BLaER1 (cell line): ENCODE results near the gene CLEC19A.

ENCODE experiments used
- H3K27ac ChIP-seq: shearing (Covaris generic); formaldehyde crosslinking; 2 replicates; pipeline ENCODE4 v1.8.1; 2022
- H3K27me3 ChIP-seq: shearing (Covaris generic); formaldehyde crosslinking; 2 replicates; pipeline ENCODE4 v1.8.1; 2022
- H3K36me3 ChIP-seq: shearing (Covaris generic); formaldehyde crosslinking; 2 replicates; pipeline ENCODE4 v1.8.1; 2022
- H3K4me1 ChIP-seq: shearing (Covaris generic); formaldehyde crosslinking; 2 replicates; pipeline ENCODE4 v1.8.1; 2022
- H3K4me2 ChIP-seq: shearing (Covaris generic); formaldehyde crosslinking; 2 replicates; pipeline ENCODE4 v1.8.1; 2022
- H3K4me3 ChIP-seq: shearing (Covaris generic); formaldehyde crosslinking; 2 replicates; pipeline ENCODE4 v1.8.1; 2022
- H3K9ac ChIP-seq: shearing (Covaris generic); formaldehyde crosslinking; 2 replicates; pipeline ENCODE4 v1.8.1; 2022
- H3K9me3 ChIP-seq: shearing (Covaris generic); formaldehyde crosslinking; 2 replicates; pipeline ENCODE4 v1.8.1; 2022
- H4K20me1 ChIP-seq: shearing (Covaris generic); formaldehyde crosslinking; 2 replicates; pipeline ENCODE4 v1.8.1; 2022
- Cebpa-rat ChIP-seq: shearing (Covaris generic); IDR thresholded peaks from 2 replicates; pipeline ENCODE4 v1.8.1; 2022

Gene CLEC19A

GRCh38 chr16:19283637-19284036 lies 1.9 kb upstream of the CLEC19A start:
- TF ChIP-seq Cebpa-rat: no peak
- H3K4me1 ChIP-seq: no peaks in the 10 kb centered on the region
- no peaks in the 10 kb centered on the region for H3K9me3 ChIP-seq
- no peaks in the 10 kb centered on the region for H3K27me3 ChIP-seq
- no peak overlapping the region for H3K9ac ChIP-seq
- no peak overlapping the region for H3K4me3 ChIP-seq
- H3K27ac ChIP-seq: no peak overlapping the region
- no peaks in the 10 kb centered on the region for H4K20me1 ChIP-seq
- no peak overlapping the region for H3K4me2 ChIP-seq
- H3K36me3 ChIP-seq: no peaks in the 10 kb centered on the region

GRCh38 chr16:19284207-19284606 lies 1.3 kb upstream of the CLEC19A start:
- Histone ChIP-seq H4K20me1 (no peaks in the 10 kb centered on the region), H3K9me3 (no peaks in the 10 kb centered on the region), H3K4me2 (no peak overlapping the region), H3K27me3 (no peaks in the 10 kb centered on the region), H3K9ac (no peak overlapping the region), H3K4me3 (no peak overlapping the region), H3K4me1 (no peaks in the 10 kb centered on the region), H3K27ac (no peak overlapping the region), H3K36me3 (no peaks in the 10 kb centered on the region)
- TF ChIP-seq Cebpa-rat: no peak

DNA sequence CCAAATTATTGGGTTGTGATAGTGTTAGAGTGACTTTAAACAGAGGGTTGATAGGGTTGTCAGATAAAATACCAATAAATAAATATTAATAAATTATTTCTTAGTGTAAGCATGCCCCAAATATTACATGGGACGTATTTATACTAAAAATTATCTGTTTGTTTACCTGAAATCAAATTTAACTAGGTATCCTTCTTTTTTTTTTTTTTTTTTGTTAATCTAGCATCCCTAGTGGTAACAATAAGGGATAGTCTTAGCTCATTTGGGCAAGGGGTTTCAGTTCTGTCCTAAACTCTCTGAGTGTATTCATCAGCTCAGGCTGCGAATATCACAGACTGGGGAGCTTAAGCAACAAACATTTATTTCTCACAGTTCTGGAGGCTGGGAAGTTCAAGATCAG lies 1.3 kb downstream of the CLEC19A start:
- 0 out of 2 replicates have a peak, but pooled peaks cover 7% of the 10 kb centered on the region for H3K4me1 ChIP-seq
- no peaks in the 10 kb centered on the region for H4K20me1 ChIP-seq
- H3K9me3 ChIP-seq: no peaks in the 10 kb centered on the region
- no peaks in the 10 kb centered on the region for H3K27me3 ChIP-seq
- H3K27ac ChIP-seq: no peak overlapping the region
- TF ChIP-seq Cebpa-rat: no peak
- no peak overlapping the region for H3K9ac ChIP-seq
- no peak overlapping the region for H3K4me2 ChIP-seq
- H3K4me3 ChIP-seq: no peak overlapping the region
- no peaks in the 10 kb centered on the region for H3K36me3 ChIP-seq

GRCh38 chr16:19287241-19287640 lies 1.7 kb downstream of the CLEC19A start:
- Histone ChIP-seq H3K27ac (no peak overlapping the region), H3K4me3 (no peak overlapping the region), H4K20me1 (no peaks in the 10 kb centered on the region), H3K9me3 (no peaks in the 10 kb centered on the region), H3K4me2 (no peak overlapping the region), H3K36me3 (no peaks in the 10 kb centered on the region), H3K9ac (no peak overlapping the region), H3K4me1 (0 out of 2 replicates have a peak, but pooled peaks cover 7% of the 10 kb centered on the region), H3K27me3 (no peaks in the 10 kb centered on the region)
- TF ChIP-seq Cebpa-rat: no peak

DNA sequence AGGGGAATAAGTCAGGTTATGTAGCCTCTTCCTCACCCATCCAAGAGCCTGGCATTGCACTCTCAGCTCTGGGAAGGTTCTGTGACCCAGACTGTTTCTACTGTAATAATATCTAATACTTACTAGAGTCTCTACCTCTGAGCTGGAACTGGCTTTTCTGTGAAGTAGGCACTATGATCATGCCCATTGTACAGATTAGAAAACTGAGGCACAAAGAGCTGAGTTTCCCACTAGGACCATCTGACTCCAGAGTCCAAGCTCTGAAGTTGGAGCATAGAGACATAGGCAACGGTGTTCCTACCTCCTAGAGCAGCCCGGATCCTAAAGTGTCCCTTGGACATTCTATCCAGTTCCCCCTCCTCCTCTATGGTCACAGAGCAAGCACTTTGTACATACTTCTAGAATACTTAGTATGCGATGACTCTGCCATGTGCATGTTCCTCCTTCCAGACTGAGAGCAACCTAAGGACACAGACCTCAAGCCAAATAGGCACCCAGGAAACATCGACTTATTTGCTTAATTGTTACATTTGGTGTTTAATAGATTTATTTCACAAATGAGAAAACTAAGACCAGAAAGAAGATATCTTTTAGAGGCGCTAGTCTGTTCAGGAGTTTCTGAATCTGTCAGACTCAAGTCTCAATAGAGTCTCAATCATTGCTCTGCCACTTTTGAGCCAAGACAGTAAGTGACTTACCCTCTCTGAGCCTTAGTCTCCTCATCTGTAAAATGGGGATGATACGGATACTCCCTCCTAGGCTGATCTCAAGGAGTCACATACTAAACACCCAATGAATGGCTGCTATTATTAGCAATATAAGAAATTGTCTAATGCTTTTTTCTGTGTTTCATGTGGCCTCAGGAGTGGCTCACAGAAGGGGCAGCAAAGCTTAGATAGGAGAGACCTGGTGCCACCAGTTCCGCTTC lies 3.6 kb downstream of the CLEC19A start:
- H3K9me3 ChIP-seq: no peaks in the 10 kb centered on the region
- no peak for TF ChIP-seq Cebpa-rat
- no peaks in the 10 kb centered on the region for H4K20me1 ChIP-seq
- H3K4me2 ChIP-seq: no peak overlapping the region
- H3K4me3 ChIP-seq: no peak overlapping the region
- no peaks in the 10 kb centered on the region for H3K27me3 ChIP-seq
- H3K4me1 ChIP-seq: 0 out of 2 replicates have a peak, but pooled peaks cover 7% of the 10 kb centered on the region
- H3K9ac ChIP-seq: no peak overlapping the region
- no peak overlapping the region for H3K27ac ChIP-seq
- H3K36me3 ChIP-seq: no peaks in the 10 kb centered on the region

GRCh38 chr16:19289811-19290485 lies 4.4 kb downstream of the CLEC19A start:
- H3K36me3 ChIP-seq: no peaks in the 10 kb centered on the region
- H3K4me1 ChIP-seq: 0 out of 2 replicates have a peak, but pooled peaks cover 7% of the 10 kb centered on the region
- no peak for TF ChIP-seq Cebpa-rat
- no peaks in the 10 kb centered on the region for H3K27me3 ChIP-seq
- no peak overlapping the region for H3K4me3 ChIP-seq
- H3K9me3 ChIP-seq: no peaks in the 10 kb centered on the region
- H3K4me2 ChIP-seq: no peak overlapping the region
- H3K27ac ChIP-seq: no peak overlapping the region
- H4K20me1 ChIP-seq: no peaks in the 10 kb centered on the region
- no peak overlapping the region for H3K9ac ChIP-seq

DNA sequence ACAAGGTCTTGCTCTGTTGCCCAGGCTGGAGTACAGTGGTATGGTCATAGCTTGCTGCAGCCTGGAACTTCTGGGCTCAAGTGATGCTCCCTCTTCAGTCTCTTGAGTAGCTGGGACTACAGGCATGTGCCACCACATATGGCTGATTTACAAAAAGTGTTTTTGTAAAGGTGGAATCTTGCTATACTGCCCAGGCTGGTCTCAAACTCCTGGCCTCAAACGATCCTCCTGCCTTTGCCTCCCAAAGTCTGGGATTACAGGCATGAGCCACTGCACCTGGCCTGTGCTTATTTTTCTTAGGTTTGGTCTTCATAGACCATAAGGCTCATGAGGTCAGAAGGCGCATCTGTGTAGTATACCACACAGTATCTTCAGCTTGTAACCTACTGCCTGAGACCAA lies 5.3 kb downstream of the CLEC19A start:
- Histone ChIP-seq H3K9ac (no peak overlapping the region), H3K27ac (no peak overlapping the region), H3K4me1 (0 out of 2 replicates have a peak, but pooled peaks cover 7% of the 10 kb centered on the region), H3K9me3 (no peaks in the 10 kb centered on the region), H4K20me1 (no peaks in the 10 kb centered on the region), H3K36me3 (no peaks in the 10 kb centered on the region), H3K4me2 (no peak overlapping the region), H3K4me3 (no peak overlapping the region), H3K27me3 (no peaks in the 10 kb centered on the region)
- no peak for TF ChIP-seq Cebpa-rat

DNA sequence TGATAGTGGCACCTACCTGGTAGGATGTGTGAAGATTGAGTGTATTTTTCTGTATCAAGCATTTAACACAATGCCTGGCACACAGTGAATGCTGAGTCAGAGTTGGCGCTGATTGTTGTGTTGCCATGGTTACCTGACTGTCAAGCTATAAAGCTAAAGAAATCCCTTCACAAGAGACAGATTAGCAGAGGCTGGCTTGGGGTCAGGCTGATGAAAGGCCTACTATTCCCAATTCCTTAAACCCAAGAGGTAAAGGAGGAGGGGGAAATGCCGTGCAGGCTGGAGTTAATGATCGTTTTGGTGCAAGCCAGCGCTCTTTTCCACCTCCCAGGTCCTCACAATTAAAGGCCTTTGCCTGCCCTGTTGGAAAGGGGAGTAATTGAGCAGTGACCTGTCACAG lies 5.9 kb downstream of the CLEC19A start:
- TF ChIP-seq Cebpa-rat: no peak
- Histone ChIP-seq H3K4me3 (no peak overlapping the region), H3K27ac (no peak overlapping the region), H3K9ac (no peak overlapping the region), H3K27me3 (no peaks in the 10 kb centered on the region), H3K4me2 (no peak overlapping the region), H4K20me1 (no peaks in the 10 kb centered on the region), H3K4me1 (0 out of 2 replicates have a peak, but pooled peaks cover 7% of the 10 kb centered on the region), H3K9me3 (no peaks in the 10 kb centered on the region), H3K36me3 (no peaks in the 10 kb centered on the region)

GRCh38 chr16:19292186-19292585 lies 6.7 kb downstream of the CLEC19A start:
- Histone ChIP-seq H3K27ac (no peak overlapping the region), H3K36me3 (no peaks in the 10 kb centered on the region), H4K20me1 (no peaks in the 10 kb centered on the region), H3K9ac (no peak overlapping the region), H3K27me3 (no peaks in the 10 kb centered on the region), H3K4me3 (no peak overlapping the region), H3K9me3 (no peaks in the 10 kb centered on the region), H3K4me1 (0 out of 2 replicates have a peak, but pooled peaks cover 7% of the 10 kb centered on the region), H3K4me2 (no peak overlapping the region)
- no peak for TF ChIP-seq Cebpa-rat

- TF ChIP-seq Cebpa-rat: no peak
- Histone ChIP-seq H3K27me3 (no peaks in the 10 kb centered on the region), H4K20me1 (no peaks in the 10 kb centered on the region), H3K27ac (no peak overlapping the region), H3K9ac (no peak overlapping the region), H3K4me1 (0 out of 2 replicates have a peak, but pooled peaks cover 7% of the 10 kb centered on the region), H3K4me3 (no peak overlapping the region), H3K36me3 (no peaks in the 10 kb centered on the region), H3K9me3 (no peaks in the 10 kb centered on the region), H3K4me2 (no peak overlapping the region)
Observed at GRCh38 chr16:19294156-19294649, 8.7 kb downstream of the CLEC19A start.
